ENCODE measurements around the gene MAP3K3.

Gene MAP3K3

DNA sequence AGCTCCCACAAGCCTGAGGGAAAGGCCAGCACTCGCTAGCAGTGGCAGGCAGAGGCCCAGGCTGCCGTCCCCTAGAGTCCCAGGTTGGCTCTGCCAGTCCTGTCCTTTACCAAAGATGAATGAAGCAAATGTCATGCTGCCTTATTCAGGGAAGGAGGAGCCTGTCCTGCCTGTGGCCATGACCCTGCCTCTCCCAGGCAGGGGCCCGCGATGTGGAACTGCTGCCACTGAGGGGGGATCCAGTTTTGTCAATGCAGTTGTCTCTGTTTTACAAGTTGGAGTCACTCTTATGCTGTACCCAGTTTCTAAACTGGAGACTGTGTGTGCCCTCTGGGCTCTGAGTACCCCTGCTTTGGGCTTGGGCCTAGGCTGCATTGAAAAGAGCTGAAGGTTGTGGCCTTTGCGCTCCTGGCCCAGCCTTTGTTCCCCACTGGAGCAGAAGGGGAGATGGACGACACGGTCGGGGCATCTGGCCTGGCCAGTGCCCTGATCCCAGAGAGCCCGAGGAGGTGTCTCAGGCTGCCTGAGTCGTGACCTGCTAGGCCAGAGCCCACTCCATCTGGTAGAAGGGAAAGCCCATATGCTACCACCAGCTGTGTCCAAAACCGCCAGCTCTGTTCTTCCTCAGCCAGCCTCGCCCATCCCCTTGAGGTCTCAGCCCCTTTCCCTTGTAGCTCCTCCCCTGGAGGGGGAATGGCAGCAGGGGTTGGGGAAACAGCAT lies 72.2 kb downstream of the MAP3K3 start:
- DNase-seq (ENCODE audit: low spot score), result no peak

DNA sequence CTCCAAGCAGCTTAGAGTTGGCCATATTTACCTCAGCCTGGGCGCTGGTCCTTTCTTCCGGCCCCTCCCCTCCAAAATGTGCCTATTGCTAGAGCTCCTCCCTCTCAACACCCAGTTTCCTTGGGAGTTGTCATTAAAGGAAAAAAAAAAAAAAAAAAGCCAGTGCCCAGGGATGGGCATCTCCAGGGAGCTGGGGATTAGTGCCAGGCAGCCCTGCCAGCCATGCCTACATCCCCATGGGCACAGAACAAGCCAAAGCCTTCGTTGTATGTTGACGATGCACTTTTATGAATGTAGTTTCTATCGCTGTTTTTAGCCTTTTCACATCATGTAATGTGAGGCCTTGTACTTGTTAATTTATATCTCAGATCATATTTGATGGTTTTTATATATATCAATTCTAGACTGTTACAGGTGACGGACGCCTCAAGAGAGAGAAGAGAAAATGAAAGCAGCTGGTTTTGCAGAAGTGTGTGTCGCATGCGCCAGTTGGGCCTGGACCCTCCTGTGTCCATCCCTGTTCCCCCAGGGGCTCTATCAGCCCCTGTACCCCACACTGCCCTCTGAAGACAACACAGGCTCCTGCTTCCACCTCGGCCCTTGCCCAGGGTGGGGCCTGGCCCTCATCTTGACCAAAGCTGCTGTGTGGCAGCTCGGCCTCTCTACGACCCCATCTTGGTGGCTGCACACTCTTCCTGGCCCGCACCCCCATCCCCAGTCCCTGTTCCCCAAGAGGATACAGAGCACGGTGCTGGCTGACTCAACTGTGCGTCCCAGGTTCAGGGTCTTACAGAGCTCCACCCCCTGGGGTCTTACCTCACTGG lies 72.9 kb downstream of the MAP3K3 start:
- no peak for DNase-seq (ENCODE audit: low spot score)

DNA sequence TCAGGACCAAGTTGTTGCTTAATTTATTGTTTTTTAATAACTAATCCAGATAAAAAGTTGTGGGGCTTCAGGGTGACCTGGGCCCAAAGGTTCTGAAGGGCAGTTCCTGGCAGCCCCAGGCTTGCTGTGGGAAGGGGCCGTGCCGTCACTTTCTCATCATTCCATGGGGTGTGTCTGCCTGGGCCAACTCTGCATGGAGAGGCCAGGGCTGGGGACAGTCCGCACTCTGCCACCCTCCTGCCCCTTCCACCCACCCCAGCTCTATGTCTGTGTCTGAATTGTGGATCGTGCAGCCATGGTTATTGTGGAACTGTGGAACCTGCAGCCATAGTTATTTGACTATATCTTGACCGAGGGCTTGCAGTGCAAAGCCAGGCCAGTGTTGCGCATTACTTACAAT lies 73.7 kb downstream of the MAP3K3 start:
- no peak for DNase-seq (ENCODE audit: low spot score)

DNA sequence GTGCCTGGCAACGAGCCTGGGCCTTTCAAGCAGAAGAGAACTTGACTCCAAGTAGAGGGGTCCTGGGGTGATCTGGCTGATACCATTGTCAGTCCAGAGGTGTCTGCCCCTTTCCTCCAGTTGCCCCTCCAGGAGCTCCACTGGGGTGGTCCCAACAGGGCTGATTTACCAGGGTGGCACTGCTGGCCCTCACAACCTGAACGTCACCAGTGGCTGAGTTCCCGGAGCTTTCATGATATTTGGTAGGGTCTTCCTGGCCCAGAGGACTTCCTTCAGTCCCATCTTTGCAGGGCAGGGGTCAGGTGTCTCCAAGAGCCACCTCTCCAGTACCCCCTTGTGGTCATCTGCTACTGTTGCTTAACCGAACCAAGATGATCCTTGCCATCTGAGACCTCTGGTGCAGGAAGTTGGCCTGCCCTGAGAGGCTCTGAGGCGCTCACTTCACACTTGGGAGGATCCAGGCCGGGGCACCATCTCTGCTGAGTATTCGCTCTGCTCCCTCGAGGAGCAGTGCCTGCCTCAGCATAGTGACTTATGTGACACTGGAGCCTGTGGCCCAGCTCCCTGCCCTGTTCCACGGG lies 74.3 kb downstream of the MAP3K3 start:
- peak; percentile 61 for DNase-seq (ENCODE audit: low spot score)

DNA sequence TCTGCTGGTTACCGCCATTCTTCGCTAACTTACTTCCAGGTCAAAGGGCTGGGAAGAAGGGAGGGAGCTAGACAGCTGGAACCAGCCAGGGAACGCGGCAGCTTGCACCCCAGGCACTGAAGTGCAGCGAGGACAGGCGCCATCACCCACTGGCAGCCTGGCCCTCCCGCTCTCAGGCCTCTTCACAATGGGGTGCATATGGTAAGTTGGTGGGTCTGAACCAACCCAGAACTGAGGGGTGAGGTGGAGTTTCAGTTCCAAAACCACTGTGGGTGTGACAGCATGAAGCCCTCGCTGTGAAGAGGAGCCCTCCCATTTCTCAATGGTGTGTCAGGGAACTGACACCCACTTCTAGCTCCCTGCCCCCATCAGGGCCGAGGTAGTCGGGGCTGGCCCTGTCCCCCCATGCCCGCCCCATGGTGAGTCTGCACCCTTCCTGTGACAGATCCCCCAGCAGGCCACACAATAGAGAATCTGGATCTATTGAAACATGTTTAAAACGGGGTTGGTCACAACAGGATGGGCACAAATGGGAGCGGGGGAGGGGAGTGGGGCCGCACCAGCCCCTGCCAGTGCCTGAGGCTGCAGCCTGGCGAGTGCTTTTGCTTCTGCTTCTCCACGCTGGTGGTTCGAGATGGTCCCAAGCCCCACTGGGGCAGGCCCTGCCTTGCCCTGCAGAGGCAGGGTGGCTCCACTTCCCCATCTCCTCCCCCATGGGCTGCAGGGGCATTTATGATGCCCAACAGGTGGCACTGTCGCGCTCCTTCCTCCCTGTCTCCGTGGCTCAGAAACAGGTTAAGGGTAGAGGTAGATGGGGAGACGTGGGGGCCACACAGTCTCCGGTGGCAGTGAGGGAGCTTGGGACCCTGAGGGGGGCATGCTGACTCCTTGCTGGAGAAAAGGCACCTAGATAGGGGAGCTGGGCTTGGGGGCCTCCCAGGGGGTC lies 75.4 kb downstream of the MAP3K3 start:
- peak; percentile 60 for DNase-seq (ENCODE audit: low spot score)

DNA sequence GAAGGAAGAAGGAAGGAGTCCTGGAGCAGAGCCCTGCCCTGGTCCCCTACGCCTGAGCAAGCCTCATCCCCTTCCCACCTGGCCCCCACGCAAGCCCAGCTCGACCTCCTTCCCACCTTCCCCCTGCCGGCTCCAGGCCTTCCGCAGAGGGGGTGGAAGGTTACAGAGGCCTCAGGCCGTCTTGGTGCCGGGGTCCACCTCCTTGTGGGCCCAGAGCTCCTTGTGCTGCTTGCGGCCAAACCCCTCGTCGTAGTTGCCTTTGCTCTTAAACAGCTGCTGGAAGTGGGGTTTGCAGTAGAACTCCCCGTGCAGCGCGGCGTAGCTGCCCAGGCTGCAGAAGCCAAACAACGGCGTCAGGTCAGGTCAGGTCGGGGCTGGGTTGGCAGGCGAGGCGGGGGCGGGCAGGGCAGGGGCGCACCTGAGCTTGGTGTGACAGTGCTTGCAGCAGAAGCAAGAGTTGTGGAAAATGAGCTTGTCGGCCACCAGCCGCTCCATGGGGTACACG lies 76.2 kb downstream of the MAP3K3 start:
- no peak for DNase-seq (ENCODE audit: low spot score)

DNA sequence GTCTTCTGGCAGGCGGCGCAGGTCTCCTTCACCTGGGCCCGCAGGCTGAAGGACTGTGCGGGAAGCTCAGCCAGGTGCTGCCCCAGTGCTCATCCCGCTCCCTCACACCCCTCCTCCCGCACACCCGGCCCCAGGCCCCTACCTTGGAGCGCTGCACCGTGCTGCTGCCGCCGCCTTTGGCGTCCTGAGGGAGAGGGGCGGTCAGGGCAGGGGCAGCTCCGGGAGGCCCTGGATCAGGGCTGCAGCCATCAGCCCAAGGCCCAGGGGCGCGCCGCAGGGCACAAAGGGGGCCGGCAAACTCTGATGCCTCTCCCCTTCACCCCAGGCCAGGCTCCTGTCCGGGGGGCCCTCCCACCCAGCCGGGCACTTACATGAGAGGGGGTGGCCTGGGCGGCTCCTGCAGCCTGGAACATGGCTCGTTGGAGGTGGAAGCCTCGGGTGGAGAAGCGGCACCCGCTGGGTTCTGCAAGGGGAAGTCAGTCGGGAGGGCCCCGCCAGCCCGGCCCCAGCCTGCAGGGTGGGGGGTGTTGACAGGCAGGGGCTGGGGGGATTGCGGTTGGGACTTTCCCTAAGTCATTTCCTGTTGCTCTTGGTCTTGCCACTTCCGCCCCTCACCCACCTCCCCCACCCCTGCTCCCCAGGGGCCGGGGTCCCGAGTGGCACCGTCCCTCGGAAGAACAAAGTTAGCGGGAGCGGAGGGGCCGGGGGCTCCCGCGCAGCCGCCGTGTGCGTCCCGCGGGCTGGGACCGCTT lies 76.8 kb downstream of the MAP3K3 start:
- no peak for DNase-seq (ENCODE audit: low spot score)

DNA sequence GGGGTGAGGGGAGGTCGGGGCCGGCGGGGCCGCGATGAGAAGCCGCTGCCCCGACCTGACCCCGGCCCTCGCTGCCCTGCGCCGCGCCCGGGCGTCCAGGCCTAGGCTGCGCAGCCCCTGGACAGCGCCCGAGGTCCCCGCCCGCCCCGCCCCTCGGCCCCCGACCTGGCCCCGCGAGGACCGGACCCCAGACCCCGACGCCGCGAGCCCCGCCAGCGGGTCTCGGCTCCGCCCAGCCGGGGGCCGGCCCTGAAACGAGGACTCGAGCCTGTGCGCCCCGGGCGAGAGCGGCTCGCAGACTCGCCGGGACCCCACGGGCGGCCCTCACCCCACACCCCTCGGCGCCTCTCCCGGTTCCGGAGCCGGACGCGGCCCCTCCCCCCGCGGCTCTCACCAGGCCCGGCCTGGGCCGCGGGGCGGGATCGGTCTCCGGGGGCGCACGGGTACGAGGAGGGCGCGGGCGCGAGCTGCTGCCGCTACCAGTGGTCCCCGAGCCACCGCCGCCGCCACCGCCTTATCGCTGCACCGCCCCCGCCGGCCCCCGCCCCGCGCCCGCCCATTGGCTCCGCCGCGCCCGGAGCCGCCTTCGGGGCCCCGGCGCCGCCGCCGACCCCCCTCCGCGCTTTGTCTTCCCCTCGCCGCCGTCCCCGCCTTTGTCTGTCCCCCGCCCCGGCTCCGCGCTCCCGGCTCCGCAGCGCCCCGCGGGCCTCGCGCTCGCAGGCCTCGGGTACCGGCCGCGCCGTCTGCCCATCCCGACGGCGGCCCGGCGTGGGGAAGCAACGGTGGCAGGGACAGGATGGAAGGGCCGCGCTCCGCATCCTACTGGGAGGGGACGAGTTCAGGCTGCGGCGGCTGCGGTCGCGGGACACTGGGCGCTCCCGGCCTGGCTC lies 77.7 kb downstream of the MAP3K3 start, which contains the start of gene LIMD2:
Gene LIMD2, minus strand, starts transcription at position 488 of the 890 bp plus-strand sequence. CDS start 827 bp downstream, outside the sequence.
- peak; percentile 85 for DNase-seq (ENCODE audit: low spot score)

DNA sequence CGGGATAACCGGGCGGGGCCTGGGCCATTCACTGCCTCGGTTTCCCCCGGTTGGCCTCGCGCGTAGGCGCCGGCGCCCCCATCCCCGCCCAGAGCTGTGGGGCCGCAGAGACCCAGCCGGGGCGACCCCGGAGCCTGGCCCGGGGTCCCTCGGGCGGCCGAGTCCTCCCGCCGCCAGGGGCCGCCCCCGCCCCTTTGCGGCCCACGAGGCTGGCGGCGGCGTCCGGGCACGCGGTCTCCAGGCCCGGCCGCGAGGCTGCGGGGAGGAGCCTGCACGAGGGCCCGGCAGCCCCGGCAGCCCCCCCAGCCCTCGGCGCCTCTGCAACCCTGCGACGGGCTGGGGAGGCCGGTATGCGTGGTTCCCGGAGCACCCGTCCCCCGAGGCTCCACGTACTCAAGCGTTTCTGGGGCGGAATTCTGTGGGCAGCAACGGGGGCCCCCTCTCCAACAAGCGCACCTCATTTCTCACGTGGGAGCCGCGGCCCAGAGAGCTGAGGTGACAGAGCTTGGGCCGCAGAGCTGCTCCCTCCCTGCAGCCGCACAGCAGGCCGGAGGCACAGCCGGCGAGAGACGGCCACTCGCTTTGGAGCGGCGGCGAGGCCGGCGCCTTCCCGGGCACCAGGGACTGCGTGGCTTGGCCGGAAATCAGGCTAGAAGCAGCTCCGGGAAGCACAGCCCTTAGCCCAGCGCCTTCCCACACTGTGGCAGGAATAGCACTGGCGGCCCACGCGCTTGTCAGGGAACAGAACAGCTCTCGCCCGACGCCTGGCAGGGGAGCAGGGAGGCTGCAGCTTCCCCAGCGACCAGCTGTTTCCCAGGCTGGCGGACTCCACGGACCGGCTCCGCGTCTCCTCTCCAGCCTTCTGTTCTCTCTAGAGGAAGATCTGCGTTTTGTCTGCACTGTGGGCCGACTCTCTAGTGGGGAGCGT lies 78.6 kb downstream of the MAP3K3 start:
- DNase-seq (ENCODE audit: low spot score), result peak; percentile 67

DNA sequence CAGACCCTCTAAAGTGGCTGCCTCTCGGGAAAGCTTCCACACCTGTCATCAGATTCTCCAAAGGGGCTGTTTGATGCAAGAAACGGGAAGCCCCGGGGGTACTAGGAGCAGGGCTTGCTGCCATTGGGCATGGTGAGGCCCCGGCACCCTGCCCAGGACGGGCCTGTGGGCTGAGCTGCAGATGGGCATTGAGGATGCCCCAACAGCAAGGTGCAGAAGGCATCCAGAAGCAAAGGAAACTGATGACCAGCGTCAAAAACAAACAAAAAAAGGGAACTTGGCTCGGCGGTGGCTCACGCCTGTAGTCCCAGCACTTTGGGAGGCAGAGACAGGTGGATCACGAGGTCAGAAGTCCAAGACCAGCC lies 79.2 kb downstream of the MAP3K3 start:
- no peak for DNase-seq (ENCODE audit: low spot score)

DNA sequence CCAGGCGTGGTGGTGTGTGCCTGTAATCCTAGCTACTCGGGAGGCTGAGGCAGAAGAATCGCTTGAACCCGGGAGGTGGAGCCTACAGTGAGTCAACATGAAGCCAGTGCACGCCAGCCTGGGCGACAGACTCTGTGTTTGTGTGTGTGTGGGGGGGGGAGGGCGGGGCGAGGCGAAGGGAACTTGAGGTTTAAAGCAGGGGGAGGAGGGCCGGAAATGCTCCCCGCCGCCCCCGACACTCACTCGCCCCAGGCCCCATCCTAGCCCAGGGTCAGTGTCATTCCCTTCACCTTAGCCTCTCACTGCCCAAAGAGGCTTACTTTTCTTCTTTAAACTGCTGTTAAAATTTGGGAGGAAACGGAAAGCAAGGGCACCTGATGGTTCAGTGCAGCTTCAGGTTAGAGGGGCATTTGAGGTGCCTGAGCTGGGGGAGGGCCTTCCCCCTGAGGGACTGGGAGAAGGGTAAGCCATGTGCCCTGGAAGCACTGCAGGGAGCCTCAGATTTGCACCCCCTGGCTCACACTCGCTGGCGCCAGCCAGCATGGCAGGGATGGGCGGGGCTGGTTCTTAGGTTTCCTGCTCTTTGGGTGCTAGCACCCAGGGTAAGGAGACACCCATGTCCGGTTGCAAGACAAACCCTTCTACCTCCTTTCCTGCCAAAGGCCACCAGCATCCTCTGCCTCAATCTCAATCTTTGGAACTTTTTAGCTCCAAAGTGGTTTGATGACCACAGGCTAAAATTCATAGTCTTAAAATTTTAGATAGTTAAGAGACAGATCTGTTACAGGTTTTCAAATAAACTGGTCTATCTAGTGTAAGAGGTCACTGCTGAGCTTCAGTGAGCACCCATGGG lies 79.9 kb downstream of the MAP3K3 start:
- no peak for DNase-seq (ENCODE audit: low spot score)

DNA sequence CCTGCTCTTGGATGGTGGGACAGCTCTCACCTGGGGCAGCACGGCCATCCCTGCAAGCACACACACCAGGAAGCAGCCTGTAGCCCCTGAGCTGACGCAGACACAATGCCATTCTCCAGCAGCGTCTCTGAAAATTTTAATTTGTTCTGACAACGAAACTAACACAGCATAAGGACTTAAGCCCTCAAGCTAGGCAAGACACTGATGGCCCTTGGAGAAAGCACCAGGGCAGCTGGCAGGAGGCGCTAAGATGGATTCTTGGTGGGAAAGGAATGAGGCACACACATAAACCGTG lies 80.5 kb downstream of the MAP3K3 start:
- DNase-seq (ENCODE audit: low spot score), result no peak

DNA sequence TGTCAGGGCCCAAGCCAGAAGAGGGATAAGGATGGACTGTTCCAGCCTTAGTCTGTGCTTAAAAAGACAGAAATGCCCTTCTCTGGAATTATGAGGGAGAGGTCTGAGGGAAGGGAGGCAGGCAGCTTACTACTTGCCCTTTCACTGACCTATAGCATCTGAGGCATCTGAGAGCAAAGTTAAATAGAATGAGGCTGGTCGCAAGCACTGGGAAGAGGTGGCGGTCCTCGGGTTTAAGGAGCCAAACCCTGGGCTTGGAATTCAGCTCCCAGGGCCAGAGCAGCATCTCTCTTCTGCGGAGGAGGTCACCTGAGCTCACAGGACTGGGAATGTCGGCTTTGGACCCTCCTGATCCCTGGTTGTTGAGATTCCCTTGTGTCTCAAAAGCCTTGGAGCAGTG lies 80.8 kb downstream of the MAP3K3 start:
- no peak for DNase-seq (ENCODE audit: low spot score)

DNA sequence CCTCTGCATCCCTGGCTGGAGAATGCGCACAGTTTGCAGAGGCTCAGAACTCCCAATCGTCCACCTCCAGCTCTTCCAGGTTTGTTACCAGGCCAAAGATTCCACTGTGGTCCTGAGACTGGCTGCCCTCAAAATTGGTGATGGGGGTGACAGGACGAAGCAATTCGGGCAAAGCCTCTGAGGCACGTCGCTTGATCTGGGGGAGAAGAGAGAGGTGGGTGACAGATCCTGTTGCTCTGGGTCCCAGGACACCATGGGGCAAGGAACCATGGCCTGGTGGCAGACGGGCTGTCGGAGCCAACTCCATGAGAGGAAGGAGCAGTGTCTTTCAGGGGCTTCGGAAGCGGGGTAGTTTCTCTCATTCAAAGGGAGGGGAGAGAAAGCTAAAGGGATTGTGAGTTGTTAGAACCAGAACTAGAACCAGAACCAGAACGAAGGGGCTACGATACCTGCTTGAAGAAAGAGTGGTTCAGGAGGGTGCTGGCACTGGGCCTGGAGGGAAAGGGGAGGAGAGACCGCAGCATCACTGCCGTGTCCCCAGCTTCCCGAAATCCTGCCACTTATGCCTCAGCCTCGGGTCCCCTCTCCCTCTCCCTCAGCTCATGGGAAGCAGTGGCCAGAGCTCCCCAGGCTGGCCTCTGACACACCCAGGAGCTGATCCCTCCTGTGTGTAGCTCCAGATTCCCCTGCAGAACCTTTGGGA lies 81.5 kb downstream of the MAP3K3 start:
- DNase-seq (ENCODE audit: low spot score), result no peak

DNA sequence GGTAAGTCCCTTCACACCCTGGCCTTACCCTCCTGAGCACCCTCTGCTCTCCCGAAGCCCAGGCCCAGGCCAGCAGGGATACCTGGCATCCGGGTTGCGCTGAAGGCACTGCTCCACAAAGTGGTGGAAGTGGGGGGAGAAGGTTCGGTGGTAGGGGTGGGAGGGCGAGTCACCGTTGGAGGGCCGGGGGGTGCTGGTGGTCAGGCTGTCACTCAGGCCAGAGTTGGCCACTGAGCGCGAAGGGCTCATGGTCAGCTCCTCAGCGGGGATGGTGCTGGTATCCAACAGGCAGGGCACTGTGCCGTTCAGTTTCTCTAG lies 82.0 kb downstream of the MAP3K3 start:
- no peak for DNase-seq (ENCODE audit: low spot score)

DNA sequence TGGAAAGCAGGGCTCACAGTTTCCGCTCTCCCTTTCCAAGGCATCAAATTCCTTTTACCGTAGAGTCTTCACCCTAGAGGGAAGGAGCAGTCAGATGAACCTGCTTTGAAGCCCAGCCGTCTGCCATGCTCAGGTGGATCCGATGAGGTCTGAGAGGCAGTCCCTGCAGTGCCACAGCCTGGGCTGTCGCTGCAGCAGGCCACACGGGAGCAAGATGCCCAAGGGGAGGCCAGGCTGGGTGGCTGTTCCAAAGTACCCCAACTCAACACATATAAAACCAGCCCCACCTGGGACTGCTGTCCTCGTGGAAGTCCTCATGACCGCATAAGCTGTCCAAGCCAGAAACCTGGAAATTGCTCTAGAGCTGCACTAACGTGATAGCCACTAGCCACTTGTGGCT lies 82.6 kb downstream of the MAP3K3 start:
- DNase-seq (ENCODE audit: low spot score), result no peak

DNA sequence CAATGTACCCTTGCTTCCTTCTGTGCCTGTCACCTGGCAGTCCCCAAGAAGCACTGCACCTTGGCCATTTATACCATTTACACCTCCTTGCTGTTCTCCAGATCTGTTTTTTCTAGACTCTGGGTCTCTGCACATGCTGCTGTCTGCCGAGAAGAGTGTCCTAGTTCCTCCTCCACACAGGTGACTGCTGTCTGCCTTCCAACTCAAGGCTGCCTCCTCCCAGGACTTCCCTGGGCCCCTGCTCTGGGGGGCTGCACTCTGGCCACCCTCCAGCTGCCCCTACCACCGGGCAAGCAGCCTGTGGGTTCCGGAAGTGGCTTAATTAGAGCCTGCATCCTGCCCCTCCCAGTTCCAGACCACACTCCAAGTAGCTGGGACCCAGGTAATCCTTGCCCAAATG lies 83.4 kb downstream of the MAP3K3 start:
- DNase-seq (ENCODE audit: low spot score), result no peak
